Caki2 (cell line): ENCODE data around the gene CCDC83. TPM values are rescaled to one million over a fixed set of nuclear protein-coding genes. Genes with fewer than 3 reads are reported as not detected.
A peak's percentile ranks its signal among the peaks of the same experiment; 100 is the strongest.
"Not testable (repeated sequence)": the region's sequence is repeated elsewhere in the genome, so short reads cannot be mapped to it uniquely, and the experiment has no call there.

ENCODE experiments used
- DNase-seq: peaks from one replicate; pipeline ENCODE4 v3.0.0-alpha.2; 2015; ENCODE audit warnings: low read depth
- in situ Hi-C: cut with HindIII; loops from 2 replicates; pipeline ENCODE4 v1.10.0; 2016; ENCODE audit warnings: low sequenced_read_pairs, low pct_unique_long_range_greater_than_20kb, mixed read lengths
- total RNA-seq: library from RNA; depleted of rRNA; stranded (reverse); fragments of >200 nt; shearing (Covaris generic); gene quantifications from 2 replicates; pipeline ENCODE4 v1.2.3, GENCODE V29; 2014; ENCODE audit warnings: low replicate concordance

Gene CCDC83
- total RNA-seq, 1 experiment from 2014 or later = not detected

DNA sequence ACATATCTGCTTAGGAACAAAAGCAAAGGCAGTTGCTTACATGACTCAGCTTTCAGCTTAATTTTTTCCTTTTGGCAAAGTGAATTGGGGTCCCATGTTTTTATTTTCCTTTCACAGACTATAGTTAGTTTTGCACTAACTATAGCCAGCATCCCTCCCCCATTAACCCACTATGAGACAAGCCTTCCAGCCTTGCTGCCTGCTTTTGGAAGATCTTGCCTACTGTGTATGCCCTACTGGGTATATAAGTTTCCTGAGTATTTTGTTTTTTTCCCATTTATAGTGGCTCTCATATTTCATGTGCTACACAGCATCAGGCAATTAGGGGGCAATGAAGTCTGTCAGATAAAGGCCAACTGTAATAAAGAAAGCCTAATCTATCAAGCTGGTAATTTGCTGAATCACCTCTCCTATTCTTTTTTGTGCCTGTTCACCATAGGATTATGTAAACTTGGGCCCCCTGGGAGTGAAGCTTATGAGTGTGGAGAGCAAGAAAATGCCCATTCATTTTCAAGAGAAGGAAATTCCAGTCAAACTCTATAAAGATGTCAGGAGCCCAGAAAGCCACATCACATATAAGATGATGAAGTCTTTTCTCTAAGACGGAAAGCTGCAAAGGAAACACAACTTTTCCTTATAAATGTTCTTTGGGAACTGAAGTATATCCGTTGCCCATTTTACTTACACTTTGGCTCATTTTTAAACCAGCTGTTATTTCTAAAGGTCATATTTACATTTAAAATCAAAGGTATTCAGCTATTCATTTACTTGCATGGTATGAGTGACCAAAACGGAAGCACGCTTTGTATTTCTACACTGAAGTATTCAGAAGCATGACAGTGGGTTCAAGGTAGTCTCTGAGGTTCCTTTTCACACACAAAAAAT, 64.0 kb downstream of the CCDC83 start:
- in situ Hi-C loops = no loop called here
- DNase-seq = no peak

- DNase-seq = no peak
- in situ Hi-C loops = no loop called here
Measured at GRCh38 chr11:85922367-85922766, 67.2 kb downstream of the CCDC83 start.

- in situ Hi-C loops = no loop called here
- no peak for DNase-seq
Measured at GRCh38 chr11:85923455-85923854, 68.3 kb downstream of the CCDC83 start.

DNA sequence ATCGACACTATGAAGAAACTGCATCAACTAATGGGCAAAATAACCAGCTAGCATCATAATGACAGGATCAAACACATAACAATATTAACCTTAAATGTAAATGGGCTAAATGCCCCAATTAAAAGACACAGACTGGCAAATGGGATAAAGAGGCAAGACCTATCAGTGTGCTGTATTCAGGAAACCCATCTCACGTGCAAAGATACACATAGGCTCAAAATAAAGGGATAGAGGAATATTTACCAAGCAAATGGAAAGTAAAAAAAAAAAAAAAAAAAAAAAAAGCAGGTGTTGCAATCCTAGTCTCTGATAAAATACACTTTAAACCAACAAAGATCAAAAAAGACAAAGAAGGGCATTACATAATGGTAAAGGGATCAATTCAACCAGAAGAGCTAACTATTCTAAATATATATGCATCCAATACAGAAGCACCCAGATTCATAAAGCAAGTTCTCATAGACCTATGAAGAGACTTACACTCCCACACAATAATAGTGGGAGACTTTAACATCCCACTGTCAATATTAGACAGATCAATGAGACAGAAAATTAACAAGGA, 71.6 kb downstream of the CCDC83 start:
- in situ Hi-C loops, DNase-seq: not testable (repeated sequence)

GRCh38 chr11:85930879-85931366, 75.7 kb downstream of the CCDC83 start:
- in situ Hi-C loops = no loop called here
- DNase-seq = no peak

DNA sequence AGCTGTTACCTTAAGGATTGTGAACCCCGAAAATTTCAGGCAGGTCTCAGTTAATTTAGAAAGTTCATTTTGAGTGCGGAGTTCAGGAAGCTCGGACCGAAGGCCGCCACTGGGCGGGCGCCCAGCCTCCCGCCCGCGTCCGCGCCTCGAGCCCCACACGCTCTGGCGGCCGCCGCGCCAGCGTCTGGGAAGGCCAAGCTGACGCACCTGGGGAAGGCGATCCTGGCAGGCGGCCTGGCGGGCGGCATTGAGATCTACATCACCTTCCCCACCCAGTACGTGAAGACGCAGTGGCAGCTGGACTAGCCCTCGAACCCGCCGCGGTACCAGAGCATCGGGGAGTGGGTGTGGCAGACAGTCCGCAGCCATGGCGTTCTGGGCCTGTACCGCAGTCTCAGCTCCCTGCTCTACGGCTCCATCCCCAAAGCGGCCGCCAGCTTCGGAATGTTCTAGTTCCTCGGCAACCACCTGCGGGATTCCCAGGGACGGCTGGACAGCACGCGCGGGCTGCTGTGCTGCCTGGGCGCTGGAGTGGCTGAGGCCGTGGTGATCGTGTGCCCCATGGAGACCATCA, 79.5 kb downstream of the CCDC83 start:
- no peak for DNase-seq
- in situ Hi-C loops = no loop called here

GRCh38 chr11:85935751-85936150, 80.6 kb downstream of the CCDC83 start:
- in situ Hi-C loops = no loop called here
- DNase-seq = no peak

- DNase-seq = no peak
- in situ Hi-C loops = no loop called here
Measured at GRCh38 chr11:85937835-85938234, 82.7 kb downstream of the CCDC83 start.

DNA sequence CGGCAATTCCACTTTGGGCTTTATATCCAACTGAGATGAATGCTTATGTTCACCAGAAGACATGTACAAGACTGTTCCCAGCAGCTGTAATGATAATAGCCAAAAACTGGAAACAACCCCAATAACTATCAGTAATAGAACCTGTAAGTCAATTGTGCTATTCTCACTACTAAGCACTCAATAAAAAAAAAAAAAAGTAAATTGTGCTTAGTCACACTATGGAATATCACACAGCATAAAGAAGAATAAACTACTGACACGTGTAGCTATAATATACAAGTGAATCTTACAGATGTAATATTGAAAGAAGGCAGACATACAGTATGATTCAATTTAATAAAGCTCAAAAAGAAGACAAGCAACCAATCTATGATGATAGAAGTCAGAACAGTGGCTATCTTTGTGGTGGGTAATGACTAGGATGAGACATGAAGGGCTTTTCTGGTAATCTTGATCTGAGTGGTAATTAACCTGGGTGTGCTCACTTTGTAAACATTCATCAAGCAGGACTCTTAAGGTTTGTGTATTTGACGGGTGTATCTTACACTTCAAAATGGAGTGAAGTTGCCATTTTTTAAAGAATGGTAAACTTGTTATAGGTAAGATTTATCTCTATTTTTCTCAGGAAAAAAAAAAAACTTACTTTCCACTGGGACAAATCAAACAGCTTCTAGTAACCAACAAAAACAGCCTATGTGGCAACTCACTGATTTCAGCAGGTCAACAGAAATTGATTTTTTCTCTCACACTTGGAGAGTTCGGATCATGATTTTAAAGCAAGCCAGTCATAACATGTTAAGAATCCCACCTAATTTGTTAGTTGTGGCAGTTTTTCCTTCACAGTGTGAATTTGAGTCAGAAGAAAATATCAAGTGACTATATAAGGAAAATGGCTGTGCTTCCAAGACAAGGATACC, 84.2 kb downstream of the CCDC83 start:
- no peak for DNase-seq
- in situ Hi-C loops = no loop called here

GRCh38 chr11:85941380-85941973, 86.3 kb downstream of the CCDC83 start:
- DNase-seq = no peak
- in situ Hi-C loops = no loop called here

DNA sequence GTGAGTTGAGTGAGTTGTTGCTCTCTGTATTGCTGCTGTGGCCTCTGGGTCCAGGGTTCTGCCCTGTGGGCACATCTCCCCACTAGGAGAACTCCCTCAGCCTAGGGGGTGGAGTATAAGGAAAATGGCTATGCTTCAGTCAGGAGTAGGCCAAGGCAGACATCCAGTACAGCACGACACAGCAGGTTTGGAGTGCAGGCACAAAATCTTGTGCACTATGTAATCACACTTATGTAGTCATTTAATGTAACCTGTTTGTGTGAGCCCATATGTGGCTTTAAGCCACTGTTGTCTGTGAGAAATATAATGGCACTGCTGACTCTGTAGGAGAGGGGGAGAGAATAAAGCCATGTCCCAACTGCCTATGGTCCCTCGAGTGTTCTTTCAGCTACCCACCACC, 90.1 kb downstream of the CCDC83 start:
- in situ Hi-C loops = no loop called here

DNA sequence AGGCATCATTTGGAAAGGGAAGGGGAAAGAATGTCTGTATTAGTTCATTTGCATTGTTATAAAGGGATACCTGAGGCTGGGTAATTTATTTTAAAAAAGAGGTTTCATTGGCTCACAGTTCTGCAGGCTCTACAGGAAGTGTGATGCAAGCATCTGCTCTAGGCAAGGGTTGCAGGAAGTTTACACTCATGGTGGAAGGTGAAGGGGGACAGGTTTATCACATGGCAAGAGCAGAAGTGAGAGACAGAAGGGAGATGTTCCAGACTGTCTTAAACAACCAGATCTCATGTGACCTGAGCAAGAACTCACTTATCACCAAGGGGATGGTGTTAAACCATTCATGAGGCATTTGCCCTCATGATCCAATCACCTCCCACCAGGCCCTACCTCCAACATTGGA, 90.6 kb downstream of the CCDC83 start:
- DNase-seq = no peak
- in situ Hi-C loops = no loop called here

More for the DNA sequence above, 90.1 kb downstream of the CCDC83 start:
- no peak for DNase-seq

DNA sequence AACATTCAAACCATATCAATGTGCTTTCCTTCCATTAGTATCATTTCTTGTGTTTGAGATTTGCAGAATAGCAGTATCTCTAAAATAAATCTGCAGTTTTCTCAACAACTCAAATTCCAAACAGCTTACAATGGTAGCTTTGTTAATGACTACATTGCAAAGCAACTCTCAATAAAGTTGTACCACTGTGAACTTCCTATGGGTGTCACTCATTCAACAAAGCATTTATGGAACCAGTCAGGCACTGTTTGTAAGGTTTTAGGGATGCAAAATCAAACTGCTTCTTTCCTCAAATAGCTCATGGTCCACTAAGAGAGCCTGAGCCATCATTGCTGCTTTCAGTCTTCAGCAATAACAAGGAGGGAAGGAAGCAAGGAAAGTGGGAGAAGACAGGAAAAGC, 91.0 kb downstream of the CCDC83 start:
- no peak for DNase-seq
- in situ Hi-C loops = no loop called here

- in situ Hi-C loops = no loop called here
- DNase-seq = peak; percentile 50
Measured at GRCh38 chr11:85947431-85948272, 92.5 kb downstream of the CCDC83 start.

DNA sequence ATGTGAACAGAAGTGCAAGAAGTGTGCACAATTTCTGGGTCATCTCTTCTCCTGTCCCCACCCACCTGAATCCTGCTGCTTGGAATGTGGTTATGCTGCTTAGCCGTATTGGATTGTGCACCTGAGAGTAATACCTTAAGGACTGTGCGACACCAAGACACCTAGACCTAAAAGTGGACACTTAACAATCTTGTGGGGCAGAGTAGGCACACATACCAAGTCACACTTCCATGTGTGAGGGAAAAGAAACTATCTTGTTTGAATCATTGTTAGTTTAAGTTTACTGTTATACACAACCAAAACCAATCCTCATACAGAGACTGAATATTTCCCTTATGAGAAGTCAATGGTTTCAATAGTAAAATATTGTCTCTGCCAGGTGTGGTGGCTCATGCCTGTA, 93.7 kb downstream of the CCDC83 start:
- no peak for DNase-seq
- in situ Hi-C loops = no loop called here

GRCh38 chr11:85949798-85950197, 94.6 kb downstream of the CCDC83 start:
- DNase-seq = no peak
- in situ Hi-C loops = no loop called here

DNA sequence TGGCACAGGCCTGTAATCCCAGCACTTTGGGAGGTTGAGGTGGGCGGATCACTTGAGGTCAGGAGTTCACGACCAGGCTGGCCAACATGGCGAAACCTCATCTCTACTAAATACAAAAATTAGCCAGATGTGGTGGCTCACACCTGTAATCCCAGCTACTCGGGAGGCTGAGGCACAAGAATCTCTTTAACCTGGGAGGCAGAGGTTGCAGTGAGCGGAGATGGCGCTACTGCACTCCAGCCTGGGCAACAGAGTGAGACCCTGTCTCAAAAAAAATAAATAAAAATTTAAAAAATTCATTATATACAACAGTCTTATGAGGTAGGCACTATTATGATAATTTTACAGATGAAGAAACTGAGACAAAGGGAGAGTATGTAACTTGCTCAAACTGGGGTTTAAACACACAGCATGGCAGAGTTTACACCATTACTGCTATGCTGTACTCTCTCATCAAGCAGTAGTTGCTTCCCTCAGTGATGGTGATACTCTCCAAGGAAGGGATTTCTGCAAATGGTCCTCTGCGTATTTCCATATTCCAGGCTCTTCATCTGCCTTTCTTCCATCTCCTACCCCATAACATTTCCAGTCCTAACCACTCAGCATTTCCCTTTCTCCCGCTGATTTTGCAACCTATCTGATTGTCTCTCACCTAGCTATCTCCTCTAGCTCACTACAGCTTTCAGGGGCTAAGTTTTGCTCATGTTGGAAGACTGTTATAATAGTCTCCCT, 95.3 kb downstream of the CCDC83 start:
- in situ Hi-C loops = no loop called here
- no peak for DNase-seq
